ENCODE results near the gene VPS18. TPM values are rescaled to one million over a fixed set of nuclear protein-coding genes. Genes with fewer than 3 reads are reported as not detected.

Gene VPS18
- total RNA-seq, 1 donor from 2014 or later: 12.5 TPM

DNA sequence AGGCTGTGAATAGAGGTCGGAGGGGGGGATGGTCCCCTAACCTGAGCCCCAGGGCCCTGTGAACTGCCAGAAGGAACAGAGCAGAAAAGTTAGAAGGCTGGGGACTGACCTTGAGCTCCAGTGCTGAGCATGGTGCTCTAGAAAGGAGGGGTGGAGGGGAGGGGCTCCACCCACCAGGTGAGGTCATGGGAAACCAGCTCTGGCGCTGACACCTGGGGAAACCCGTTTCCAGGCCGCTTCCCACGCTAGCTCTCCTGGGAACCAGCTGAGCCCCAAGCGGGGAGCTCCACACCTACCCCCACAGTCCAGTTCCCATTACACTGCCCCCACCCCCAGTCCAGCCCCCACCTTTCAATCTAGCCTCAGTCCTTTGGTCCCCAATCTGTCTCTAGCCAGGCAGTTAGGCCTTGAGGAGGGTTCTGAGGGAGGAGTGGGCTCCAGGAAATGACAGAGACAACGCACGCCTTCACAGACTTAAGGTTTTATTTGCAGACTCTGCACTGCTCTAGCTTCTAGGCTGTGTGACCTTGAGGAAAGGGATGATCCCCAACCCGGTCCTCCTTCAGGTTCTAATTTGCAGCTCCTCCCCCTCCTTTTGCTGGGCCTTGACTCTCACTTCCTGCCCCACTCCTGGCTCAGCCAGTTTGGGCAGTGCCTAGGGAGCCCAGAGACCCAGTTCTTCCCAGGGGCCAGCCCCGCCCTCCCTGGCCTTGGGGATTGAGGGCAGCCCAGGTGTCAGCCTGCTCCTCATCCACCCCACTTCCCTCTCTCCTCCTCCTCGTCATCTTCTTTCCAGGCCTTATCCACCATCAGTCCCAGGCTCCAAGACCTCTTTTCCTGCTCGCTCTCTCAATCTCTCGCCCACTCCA lies 22.3 kb upstream of the VPS18 start:
- no peak for DNase-seq

DNA sequence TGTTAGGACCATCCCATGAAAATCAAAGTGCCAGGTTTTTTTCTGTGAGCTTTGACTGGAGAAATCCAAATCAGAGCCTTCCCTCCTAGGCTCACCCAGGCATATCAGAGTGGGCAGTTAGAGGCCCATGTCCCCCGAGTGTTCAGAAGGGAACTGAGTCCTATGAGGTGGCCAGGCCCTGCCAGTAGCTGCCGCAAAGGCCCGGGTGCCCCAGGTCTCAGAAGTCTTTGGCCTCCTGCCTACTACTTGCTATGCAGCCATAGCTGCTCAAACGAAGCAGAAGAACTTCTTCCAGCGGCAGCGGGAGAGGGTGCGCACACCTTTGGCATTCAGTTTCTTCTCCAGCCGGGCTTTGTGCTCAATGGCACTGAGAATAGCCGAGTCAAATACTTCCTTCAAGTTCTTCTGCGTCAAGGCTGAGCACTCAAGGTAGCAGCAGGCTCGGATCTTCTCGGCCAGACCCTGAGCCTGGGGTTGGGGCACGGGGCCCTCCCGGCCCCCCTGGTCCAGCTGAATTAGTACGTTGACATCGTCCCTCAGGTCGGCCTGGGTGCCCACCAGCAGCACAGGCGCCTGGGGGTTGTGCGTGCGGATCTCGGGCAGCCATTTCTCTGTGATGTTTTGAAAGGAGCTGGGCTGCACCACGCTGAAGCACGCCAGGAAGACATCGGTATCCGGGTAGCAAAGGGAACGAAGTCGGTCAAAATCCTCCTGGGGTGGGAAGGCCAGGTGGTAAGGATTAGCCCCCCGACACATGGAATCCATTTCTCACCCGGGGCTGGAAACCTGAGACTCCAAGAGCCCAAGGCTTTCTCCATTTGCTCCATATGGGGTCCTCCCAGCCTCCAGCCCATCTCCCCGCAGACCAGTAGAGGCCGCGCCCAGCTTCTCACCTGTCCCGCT lies 21.2 kb upstream of the VPS18 start:
- DNase-seq: no peak

DNA sequence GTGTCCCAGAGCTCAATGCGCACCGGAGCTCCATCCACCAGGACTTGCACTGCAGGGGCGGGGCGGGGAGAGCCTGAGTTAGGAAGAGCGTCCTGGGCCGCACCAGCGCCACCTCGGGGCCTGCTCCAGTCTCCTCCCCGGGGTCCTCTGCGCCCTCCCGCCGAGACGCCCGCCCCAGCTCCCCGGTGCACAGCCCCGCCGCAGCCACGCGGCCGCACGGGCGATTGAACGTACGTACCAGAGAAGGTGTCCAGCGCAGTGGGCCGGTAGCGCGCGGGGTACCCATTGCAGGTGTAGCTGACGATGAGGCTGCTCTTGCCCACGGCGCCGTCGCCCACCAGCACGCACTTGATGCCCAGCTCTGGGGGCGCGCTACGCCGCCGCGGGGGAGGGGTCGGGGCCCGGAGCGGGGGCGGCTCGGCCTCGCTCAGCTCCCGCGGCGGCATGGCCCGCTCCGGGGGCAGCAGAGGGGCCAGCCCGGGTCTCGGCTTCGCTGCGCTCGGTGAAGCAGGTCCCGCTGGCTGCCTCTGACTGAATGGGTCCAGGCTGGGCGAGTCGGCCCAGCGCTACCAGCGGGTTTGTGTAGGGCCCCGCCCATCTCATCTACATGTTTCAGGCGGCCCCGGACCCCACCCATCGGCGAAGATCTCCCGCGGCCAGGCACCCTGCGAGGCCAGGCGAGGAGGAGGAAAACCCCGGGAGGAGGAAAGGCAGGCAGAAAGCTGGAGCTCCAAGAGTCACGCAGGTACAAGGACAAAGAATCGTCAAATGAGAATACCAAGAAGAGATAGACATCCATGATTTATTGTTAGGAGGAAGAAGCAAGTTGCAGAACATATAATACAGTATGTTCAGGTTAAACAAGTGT lies 20.3 kb upstream of the VPS18 start, which contains the start of gene RHOV:
Gene RHOV, minus strand, starts transcription at position 541 of the 868 bp plus-strand sequence. Its CDS starts 95 bp downstream, at position 446.
- DNase-seq: no peak

DNA sequence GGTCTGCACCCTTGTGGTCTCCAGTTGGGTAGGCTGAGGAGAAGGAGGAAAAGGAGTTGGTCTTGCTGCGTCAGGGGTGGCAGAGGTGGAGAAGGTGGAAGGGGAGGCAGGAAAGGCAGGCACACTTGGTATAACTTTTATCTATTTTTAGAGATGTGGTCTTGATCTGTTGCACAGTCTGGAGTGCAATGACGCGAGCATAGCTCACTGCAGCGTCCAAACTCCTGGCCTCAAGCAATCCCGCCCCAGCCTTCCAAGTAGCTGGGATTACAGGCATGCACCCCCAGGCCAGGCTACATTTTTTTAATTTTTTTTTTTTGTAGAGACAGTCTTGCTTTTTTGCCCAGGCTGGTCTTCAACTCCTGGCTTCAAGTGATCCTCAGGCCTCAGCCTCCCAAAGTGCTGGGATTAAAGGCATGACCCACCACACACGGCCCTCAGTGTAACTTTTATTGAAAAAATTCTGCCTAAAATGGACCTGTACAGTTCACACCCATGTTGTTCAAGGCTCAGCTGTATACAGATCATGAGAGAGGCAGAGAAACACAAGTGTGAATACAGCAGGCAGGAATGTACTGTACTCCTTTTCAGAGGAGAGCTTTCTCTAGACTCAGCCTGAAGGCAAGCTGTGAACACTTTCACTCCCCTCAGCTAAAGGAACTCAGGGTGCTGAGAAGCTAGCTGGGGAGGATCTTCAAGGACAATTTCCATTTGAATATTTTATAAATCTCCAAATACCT lies 18.1 kb upstream of the VPS18 start:
- DNase-seq: no peak

DNA sequence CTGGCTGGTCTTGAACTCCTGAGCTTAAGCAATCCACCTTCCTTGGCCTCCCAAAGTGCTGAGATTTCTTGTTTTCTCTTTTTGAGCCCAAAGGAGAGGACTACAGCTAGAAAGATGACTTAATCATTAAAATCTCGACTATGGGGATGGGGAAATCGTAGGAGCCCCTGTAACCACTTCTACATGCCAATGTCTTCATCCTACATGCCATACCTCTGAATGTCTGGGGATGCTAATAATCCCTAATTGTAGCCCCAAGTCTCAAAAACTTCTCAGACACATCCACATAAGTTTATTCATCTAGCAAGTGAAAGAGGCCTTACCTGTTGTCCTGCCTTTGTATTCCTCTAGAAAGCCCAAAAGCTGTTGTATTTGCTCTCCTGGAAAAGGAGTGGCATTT lies 16.6 kb upstream of the VPS18 start:
- no peak for DNase-seq

DNA sequence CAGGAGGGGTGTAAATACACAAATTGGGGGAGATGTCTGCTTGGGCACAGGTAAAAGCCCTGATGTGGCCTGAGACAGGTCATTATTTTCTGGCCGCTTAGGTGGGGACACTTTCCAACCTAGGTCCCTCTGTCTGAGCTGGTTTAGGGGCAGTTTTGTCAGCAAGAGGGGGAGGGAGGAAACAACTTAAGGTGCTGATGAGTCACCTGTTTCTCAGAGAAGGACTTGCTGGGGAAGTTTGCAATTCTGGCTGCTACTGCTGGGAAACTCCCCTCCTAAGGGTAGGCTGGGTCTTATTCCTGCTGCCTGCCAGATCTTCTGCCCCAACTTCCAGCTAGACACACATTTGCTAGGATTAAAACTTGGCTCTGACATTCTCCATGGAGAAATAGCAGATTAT lies 15.5 kb upstream of the VPS18 start:
- no peak for DNase-seq

DNA sequence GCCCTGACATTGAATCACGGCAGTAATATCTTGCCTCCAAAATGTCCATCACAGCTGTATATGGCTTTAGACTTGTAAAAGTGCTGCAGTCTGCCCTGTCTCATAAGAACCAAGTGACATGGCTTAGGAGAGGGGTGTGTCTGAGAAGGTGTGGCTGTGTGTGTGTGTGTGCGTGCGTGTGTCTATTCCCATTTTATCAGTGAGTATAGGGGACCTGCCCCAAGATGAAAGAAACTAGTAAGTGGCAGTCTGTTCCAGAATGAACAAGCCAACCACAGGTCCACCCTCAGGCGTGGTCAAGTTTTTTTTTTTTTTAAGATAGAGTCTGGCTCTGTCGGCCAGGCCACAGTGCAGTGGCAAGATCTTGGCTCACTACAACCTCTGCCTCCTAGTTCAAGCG lies 14.6 kb upstream of the VPS18 start:
- no peak for DNase-seq

DNA sequence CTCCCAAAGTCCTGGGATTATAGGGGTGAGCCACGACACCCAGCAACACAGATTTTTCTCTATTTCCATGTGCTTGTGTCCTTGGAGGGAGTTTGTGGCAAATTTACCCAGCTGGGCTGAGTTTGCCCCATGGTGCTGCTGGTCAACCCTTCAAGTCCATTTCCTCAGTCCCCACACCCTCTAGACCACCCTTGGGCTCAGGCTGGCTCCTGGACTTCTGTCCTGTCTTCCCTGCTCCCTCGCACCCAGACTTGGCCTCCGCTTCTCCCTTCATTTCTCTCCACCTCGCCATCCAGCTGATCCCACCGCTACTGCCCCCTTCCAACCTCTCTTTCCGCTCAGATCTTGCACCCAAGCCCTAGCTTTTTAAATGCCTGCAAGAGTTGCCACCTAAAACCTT lies 12.9 kb upstream of the VPS18 start:
- no peak for DNase-seq

DNA sequence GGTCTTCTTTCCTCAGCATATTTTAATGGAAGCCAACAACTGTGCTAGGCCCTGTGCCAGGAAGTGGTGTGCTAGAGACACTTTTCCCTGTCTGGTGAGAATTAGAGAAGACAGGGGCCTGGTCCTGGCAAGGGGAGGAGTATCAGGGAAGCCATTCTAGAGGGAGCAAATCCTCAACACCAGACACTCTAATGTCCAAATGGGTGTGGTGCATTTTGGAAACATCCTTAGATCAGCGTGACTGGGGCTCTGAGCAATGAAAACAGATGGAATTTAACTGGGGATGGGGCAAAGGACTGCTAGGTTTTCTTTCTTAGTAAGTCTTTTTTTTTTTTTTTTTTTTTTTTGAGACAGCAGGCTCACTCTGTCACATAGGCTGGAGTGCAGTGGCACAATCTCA lies 7.7 kb upstream of the VPS18 start:
- no peak for DNase-seq

DNA sequence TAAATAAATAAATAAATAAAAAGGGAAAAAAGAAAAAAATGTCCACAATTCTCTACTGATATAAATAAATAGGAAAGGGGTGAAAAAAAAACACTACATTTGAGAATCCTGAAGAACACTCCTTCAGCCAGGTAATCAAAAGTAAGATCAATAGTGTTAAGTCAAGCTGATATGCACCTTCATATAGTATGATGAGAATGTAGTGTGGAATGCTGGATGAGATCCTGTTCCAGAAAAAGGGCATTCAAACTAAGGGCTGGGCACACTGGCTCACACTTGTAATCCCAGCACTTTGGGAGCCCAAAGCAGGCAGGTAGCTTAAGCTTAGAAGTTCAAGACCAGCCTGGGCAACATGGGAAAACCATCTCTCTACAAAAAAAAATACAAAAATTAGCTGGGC lies 5.1 kb upstream of the VPS18 start:
- DNase-seq: no peak

DNA sequence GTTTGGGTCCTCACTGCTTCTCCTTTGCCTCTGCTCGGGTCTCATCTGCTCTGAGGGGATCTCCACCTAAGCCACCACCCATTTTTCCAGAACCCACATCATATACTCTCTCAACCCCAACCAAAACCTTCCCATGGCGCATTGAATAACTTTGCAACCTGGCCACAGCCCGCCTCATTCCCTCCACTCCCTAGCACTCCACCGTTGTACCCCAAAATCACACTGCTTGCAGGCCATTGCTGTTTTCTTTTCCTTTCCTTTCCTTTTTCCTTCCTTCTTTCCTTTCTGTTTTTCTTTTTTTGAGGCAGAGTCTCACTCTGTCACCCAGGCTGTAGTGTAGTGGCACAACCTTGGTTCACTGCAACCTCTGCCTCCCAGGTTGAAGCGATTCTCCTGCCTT lies 3.1 kb upstream of the VPS18 start:
- no peak for DNase-seq

DNA sequence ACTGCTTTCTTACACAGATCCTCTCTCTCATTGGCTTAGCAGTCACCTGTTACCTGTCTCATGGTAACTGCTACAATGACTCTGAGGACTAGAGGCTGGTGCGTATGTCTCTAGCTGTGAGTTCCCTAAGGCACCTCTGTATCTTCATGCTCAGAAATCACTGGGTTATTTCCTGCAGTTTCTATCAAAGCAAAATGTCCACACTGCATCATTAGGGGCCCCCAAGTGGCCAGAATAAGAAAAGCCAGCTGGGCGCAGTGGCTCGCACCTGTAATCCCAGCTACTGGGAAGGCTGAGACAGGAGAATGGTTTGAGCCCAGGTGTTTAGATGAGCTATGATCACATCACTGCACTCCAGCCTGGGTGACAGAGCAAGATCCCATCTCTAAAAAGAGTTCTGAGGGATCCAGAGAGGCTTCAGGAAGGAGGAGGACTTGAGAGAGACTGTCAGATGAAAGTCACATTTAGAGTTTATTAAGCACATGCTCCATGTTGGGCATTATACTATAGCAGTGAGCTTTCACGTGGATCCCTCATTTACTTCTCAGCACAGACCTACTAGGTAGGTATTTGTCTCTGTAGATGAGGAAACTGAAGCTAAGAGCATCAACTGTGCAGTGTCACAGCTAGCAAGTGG lies 2.3 kb upstream of the VPS18 start:
- DNase-seq: no peak

DNA sequence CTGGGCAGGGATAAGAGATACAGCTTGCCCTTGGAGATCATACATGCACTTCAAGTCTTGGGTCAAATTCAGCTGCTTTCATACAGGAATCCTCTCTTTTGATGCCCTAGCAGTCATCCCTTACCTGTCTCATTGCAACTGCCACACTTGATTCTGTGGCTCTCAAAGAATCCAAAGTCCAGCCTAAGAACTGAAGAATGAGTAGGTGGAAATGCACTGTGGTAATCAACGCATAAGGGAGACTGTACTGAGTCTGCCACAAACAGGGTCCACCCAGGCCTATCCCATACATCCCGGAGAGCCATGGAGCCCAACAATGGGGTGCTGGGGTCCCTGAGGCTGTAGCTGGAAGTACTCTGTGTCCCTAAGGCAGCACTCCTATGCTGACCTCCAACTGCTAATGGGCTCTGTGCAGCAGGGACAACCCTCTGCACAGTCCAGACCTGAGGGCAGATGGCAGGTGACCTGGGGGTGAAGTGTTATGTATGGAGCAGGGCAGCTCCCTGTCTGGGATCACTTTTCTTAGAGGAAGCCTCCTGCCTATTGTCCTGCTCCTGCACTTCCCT lies 1.7 kb upstream of the VPS18 start:
- DNase-seq: no peak

DNA sequence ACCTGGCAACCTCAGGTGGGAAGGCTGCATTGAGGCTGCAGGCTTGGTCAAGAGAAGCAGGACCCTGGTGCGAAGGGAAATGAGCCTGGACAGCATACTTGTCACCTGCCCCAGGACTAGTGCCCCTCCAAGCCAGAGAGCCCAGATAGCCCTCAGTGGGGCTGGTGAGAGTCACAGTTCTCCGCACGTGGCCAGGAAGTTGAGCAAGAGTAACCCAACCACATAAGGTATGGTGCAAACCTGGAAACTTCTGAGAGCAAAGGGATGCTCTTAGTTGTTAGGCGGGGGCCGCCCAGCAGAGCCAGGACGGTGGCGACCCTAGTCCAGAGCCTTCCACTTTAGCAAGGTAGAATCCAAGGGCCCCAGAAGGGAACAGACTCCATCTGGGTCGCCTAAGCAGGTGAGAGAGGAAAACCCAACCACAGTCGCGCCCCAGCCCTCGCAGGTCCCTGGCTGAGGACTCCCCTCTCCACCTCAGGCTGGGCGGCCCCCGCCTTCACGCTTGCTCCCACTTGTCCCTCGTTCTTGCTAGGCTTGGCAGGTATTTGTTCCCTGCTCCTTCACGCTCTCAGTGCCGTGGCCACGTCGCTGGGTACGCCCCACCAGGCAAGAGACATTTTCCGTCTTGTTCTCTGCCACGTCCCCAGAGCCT lies 1.1 kb upstream of the VPS18 start:
- no peak for DNase-seq

DNA sequence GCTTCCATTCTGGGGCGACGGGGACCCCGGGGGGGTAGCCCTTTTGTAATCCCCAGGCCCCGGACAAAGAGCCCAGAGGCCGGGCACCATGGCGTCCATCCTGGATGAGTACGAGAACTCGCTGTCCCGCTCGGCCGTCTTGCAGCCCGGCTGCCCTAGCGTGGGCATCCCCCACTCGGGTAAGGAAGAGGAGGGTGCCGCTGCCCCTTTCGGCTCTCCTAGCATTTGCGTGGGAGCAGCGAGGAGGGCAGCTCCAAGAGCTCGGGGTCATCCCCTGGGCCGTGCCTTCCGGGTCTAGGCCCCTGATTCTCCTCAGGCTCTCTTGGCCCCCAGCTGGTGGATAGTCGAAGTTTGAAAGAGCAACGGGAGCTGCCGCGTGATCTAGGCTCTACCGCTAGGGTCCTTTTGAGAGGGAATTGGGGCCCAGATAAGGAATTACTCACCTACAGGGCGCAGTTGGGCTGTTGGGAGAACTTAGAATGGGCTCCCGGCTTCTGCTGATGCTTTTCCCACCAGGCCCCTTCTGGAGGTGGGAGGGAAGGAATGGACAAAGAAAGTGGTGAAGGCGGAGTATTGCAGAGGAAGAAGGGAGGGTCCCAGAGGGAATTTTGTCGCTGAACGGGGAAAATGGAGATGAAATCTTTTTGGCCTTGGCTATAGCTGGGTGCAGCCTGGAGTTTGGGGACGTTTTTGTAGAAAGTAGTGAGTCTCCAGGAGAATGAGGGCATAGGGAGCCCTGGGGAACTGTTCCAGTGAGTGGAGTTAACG lies 615 bp downstream of the VPS18 start:
- DNase-seq: no peak

DNA sequence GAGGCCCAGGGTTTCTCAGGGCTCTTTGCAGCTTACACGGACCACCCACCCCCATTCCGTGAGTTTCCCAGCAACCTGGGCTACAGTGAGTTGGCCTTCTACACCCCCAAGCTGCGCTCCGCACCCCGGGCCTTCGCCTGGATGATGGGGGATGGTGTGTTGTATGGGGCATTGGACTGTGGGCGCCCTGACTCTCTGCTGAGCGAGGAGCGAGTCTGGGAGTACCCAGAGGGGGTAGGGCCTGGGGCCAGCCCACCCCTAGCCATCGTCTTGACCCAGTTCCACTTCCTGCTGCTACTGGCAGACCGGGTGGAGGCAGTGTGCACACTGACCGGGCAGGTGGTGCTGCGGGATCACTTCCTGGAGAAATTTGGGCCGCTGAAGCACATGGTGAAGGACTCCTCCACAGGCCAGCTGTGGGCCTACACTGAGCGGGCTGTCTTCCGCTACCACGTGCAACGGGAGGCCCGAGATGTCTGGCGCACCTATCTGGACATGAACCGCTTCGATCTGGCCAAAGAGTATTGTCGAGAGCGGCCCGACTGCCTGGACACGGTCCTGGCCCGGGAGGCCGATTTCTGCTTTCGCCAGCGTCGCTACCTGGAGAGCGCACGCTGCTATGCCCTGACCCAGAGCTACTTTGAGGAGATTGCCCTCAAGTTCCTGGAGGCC lies 5.4 kb downstream of the VPS18 start:
- no peak for DNase-seq

DNA sequence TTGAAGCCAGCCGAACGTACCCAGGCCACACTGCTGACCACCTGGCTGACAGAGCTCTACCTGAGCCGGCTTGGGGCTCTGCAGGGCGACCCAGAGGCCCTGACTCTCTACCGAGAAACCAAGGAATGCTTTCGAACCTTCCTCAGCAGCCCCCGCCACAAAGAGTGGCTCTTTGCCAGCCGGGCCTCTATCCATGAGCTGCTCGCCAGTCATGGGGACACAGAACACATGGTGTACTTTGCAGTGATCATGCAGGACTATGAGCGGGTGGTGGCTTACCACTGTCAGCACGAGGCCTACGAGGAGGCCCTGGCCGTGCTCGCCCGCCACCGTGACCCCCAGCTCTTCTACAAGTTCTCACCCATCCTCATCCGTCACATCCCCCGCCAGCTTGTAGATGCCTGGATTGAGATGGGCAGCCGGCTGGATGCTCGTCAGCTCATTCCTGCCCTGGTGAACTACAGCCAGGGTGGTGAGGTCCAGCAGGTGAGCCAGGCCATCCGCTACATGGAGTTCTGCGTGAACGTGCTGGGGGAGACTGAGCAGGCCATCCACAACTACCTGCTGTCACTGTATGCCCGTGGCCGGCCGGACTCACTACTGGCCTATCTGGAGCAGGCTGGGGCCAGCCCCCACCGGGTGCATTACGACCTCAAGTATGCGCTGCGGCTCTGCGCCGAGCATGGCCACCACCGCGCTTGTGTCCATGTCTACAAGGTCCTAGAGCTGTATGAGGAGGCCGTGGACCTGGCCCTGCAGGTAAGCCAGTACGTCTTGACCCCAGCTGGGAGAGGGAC lies 6.2 kb downstream of the VPS18 start:
- no peak for DNase-seq

DNA sequence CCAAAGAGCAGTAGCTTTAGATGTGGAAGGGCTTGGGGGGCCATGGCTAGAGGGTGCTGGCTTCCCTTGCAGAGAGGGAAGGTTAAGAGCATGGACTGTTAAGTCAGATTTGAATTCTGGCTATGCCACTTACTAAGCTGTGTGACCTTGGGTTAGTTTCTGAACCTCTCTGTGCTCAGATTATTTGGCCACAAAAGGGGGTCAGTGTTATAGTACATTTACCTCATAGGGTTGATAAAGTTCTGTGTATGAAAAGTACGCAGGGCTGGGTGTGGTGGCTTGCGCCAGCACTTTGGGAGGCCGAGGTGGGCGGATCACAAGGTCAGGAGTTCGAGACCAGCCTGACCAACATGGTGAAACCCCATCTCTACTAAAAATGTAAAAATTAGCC lies 6.8 kb downstream of the VPS18 start:
- no peak for DNase-seq
